Activated CD8-positive, alpha-beta memory T cell treated with anti-CD3 and anti-CD28 coated beads, Interleukin-2, amount 50 U/mL, for 24 hours (primary cell): ENCODE results near the gene PRR4.

Experiments used
- DNase-seq: peaks from one replicate; pipeline ENCODE4 v3.0.0-alpha.2; 2020; ENCODE audit errors: extremely low read depth

Gene PRR4

DNA sequence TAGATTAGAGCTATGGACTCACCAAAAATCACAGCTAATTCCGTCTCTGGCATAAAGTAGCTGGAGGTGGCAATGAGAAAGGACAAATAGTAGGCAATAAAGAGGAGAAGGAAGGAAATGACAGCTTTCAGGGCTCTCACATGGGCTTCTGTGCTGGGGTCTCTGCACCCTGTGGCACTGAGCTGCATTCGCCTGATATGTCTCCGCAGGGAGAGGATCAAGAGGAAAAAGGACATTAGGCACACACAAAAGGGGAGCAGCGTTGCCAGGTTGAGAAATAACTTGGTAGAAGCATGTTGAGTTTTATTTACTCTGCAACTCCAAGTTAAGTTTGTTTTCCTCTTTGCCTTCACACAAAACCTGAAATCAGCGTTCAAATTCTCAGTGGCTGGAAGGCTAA, 47.5 kb downstream of the PRR4 start:
- no peak for DNase-seq
